BE2C (cell line): ENCODE results near the gene CAP1.
A peak's percentile ranks its signal among the peaks of the same experiment; 100 is the strongest.
"Not testable (repeated sequence)": the region's sequence is repeated elsewhere in the genome, so short reads cannot be mapped to it uniquely, and the experiment has no call there.

Source experiments
- DNase-seq: peaks from one replicate; pipeline ENCODE4 v3.0.0-alpha.2; 2020
- H3K27me3 ChIP-seq: fragments of 250-450 bp; sonication (Bioruptor Pico); 2 replicates; pipeline ENCODE4 v1.5.1; 2020; ENCODE audit warnings: mild to moderate bottlenecking
- H3K36me3 ChIP-seq: fragments of 250-450 bp; sonication (Bioruptor Pico); 2 replicates; pipeline ENCODE4 v1.5.1; 2020; ENCODE audit warnings: mild to moderate bottlenecking
- H3K4me1 ChIP-seq: fragments of 250-450 bp; sonication (Bioruptor Pico); 2 replicates; pipeline ENCODE4 v1.5.1; 2020
- H3K4me3 ChIP-seq: 2 replicates; pipeline ENCODE4 v1.5.1; 2011; ENCODE audit warnings: low read depth, low read length
- H3K9me3 ChIP-seq: fragments of 250-450 bp; sonication (Bioruptor Pico); 2 replicates; pipeline ENCODE4 v1.5.1; 2020
- TF ChIP-seq, protein P1 (sequence below): IDR thresholded peaks from 2 replicates; pipeline ENCODE4 v1.5.1; 2012; ENCODE audit warnings: mild to moderate bottlenecking, low read depth, low read length

CAP1 gene

DNA sequence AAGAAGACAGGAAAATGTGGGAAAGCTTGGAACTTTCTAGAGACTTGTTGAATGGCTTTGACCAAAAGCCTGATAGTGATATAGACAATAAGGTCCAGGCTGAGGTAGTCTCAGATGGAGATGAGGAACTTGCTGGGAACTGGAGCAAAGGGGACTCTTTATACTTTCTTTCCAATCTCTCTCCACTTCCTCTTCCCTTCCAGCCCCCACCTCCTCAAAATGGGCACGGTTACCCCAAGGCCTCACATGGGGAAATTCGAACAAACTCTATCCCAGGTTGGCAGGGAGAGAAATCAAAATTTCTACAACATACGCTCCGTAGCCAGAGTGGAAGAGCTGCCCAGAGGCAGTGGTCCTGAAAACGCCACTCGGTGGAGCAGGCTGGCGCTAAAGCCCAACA is 41.3 kb downstream of the CAP1 start:
- no peaks in the 10 kb centered on the region for H3K27me3 ChIP-seq
- TF ChIP-seq, protein P1, sequence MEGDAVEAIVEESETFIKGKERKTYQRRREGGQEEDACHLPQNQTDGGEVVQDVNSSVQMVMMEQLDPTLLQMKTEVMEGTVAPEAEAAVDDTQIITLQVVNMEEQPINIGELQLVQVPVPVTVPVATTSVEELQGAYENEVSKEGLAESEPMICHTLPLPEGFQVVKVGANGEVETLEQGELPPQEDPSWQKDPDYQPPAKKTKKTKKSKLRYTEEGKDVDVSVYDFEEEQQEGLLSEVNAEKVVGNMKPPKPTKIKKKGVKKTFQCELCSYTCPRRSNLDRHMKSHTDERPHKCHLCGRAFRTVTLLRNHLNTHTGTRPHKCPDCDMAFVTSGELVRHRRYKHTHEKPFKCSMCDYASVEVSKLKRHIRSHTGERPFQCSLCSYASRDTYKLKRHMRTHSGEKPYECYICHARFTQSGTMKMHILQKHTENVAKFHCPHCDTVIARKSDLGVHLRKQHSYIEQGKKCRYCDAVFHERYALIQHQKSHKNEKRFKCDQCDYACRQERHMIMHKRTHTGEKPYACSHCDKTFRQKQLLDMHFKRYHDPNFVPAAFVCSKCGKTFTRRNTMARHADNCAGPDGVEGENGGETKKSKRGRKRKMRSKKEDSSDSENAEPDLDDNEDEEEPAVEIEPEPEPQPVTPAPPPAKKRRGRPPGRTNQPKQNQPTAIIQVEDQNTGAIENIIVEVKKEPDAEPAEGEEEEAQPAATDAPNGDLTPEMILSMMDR, result no peak
- no peak overlapping the region for H3K4me3 ChIP-seq
- H3K36me3 ChIP-seq, result peaks cover 4% of the 10 kb centered on the region
- no peaks in the 10 kb centered on the region for H3K4me1 ChIP-seq
- DNase-seq, result no peak
- no peaks in the 10 kb centered on the region for H3K9me3 ChIP-seq

DNA sequence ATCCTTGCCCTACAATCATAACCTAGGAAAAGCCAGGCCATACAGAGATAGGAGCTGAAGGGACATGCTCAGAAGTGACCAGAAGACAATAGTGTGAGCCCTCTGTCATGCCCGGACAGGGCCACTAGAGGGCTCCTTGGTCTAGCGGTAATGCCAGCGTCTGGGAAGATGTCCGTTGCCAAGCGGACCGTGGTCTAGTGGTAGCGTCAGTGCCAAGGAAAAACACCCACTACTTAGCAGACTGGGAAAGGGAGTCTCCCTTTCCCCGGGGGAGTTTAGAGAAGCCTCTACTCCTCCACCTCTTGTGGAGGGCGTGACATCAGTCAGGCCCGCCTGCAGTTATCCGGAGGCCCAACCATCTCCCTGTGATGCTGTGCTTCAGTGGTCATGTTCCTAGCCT is 44.2 kb downstream of the CAP1 start:
- H3K36me3 ChIP-seq, result not testable (repeated sequence)

DNA sequence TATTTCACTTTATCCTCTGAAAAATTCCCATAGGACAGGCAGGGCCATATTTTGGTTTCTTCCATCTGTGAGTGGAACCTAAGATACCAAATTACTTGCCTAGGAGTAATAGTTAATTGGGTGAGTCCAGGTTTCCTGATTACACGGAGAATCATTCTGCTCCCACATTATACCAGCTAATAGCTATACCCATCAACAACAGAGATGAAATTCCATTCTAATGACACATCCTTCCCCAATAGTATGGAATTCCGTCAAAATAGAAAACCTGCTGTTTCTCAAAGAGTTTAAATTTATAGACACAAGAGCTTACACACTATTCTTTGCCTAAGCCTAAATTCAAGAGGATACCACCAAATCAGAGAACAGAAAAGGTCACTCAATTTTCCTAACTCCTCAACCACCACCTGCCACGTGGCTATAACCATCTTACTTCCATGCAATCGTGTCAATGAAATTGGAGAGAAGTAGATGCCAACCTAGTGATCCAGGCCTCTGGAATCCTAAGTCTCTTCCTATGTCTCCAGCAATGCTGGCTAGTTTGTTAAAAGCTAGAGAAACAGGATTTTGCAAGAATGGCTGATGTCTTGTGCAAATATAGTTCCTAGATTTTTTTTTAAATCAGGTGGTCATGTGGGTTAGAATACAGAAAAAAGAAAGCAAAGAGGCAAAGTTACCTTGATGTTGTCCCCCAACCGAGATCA is 50.3 kb downstream of the CAP1 start:
- Histone ChIP-seq H3K4me3 (no peak overlapping the region), H3K9me3 (no peaks in the 10 kb centered on the region), H3K27me3 (no peaks in the 10 kb centered on the region), H3K36me3 (0 out of 2 replicates have a peak, but pooled peaks cover 10% of the 10 kb centered on the region), H3K4me1 (no peaks in the 10 kb centered on the region)
- no peak for DNase-seq
- TF ChIP-seq, protein P1, result no peak

More for the DNA sequence above, 44.2 kb downstream of the CAP1 start:
- not testable (repeated sequence) for H3K4me1 ChIP-seq, H3K4me3 ChIP-seq, H3K9me3 ChIP-seq, H3K27me3 ChIP-seq
- DNase-seq, result peak; percentile 62
- TF ChIP-seq, protein P1, result peak; percentile 55

DNA sequence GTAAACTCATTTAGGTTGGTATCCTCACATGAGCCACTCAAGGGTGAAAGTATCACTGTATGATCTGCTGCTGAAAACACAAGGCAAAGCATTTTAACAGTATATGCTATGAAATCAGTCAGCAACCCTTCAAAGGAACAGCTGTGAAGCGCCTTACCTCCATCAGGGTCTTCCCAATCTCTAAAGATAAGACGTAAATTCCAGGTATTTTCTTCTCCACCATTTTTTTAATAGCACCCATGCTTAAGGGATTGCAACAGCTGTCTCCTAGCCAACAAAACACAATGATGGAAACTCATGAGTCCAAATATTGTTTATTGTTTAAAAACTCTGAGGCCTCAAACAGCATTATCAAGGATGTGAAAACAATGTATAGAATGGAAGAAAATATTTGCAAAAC is 51.7 kb downstream of the CAP1 start:
- no peak for DNase-seq
- H3K27me3 ChIP-seq, result no peaks in the 10 kb centered on the region
- 0 out of 2 replicates have a peak, but pooled peaks cover 10% of the 10 kb centered on the region for H3K36me3 ChIP-seq
- H3K4me1 ChIP-seq, result no peaks in the 10 kb centered on the region
- H3K4me3 ChIP-seq, result no peak overlapping the region
- H3K9me3 ChIP-seq, result no peaks in the 10 kb centered on the region
- TF ChIP-seq, protein P1, result no peak

DNA sequence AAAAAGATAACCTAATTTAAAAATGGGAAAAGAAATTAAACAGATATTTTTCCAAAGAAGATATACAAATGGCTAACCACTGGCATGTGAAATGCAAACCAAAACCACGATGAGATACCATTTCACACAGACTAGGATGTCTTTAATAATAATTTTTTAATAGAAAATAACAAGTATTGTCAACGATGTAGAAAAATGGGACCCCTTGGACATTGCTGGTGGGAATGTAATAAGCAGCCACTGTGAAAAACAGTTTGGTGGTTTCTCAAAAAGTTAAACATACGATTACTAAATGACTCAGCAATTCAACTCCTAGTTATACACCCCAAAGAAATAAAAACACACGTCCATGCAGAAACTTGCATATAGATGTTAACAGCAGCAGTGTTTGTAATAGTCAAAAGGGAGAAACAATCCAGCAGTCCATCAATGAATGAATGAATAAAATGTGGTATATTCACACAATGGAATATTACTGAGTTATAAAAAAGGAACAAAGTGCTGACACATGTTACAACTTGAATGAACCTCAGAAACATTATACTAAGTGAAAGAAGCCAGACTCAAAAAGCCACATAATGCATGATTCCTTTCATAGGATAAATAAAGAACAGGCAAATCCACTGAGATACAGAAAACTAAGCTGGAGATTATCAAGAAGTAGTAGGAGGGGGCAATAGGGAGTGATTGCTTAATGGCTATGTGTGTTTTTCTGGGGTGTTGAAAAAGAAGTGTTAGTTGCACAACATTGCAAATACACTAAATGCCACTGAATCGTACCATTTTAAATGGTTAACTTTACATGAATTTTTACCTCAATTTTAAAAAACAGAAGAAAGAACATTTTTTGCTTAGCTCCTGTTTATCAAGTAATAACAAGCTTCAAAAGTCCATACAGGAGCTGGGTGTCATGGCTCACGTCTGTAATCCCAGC is 52.4 kb downstream of the CAP1 start:
- Histone ChIP-seq H3K36me3 (0 out of 2 replicates have a peak, but pooled peaks cover 10% of the 10 kb centered on the region), H3K4me3 (no peak overlapping the region), H3K27me3 (no peaks in the 10 kb centered on the region), H3K4me1 (no peaks in the 10 kb centered on the region; the same call in 1 of the 2 replicates), H3K9me3 (no peaks in the 10 kb centered on the region)
- TF ChIP-seq, protein P1, result no peak
- DNase-seq, result no peak
